ENCODE data around the gene UTF1. TPM values are rescaled to one million over a fixed set of nuclear protein-coding genes. Genes with fewer than 3 reads are reported as not detected.

UTF1 gene
- total RNA-seq, result not detected in 2 replicates

GRCh38 chr10:133230044-133230361 is at the start of gene UTF1:
Gene UTF1, plus strand, starts transcription at chr10:133230217. Its CDS starts 72 bp downstream, at chr10:133230289.

GRCh38 chr10:133237588-133238465 is 7.8 kb downstream of the UTF1 start, which contains the start of gene VENTX:
Gene VENTX, plus strand, starts transcription at chr10:133237855. Its CDS starts 60 bp downstream, at chr10:133237915.

GRCh38 chr10:133276435-133277201 is 46.6 kb downstream of the UTF1 start, which contains the start of gene ADAM8:
Gene ADAM8, minus strand, starts transcription at chr10:133276868. Its CDS starts 51 bp downstream, at chr10:133276817.

Other genes with a start within 250 kb of the UTF1 start
- gene ADGRA1, start 142.3 kb upstream of the UTF1 start, total RNA-seq, result not detected in 2 replicates
- gene KNDC1, start 70.0 kb upstream of the UTF1 start, total RNA-seq, result not detected in 2 replicates
- gene VENTX, start 7.6 kb downstream of the UTF1 start, total RNA-seq, result not detected in 2 replicates
- 0.33 and 0.57 TPM in 2 replicates for gene ADAM8, start 46.7 kb downstream of the UTF1 start, total RNA-seq
- 51.9 and 62.6 TPM in 2 replicates for gene TUBGCP2, start 78.7 kb downstream of the UTF1 start, total RNA-seq
- 26.1 and 31.9 TPM in 2 replicates for gene ZNF511, start 78.7 kb downstream of the UTF1 start, total RNA-seq
- not detected in 2 replicates for gene CALY, start 106.7 kb downstream of the UTF1 start, total RNA-seq
- not detected in 2 replicates for gene PRAP1, start 117.2 kb downstream of the UTF1 start, total RNA-seq
- 22.4 and 28.4 TPM in 2 replicates for gene FUOM, start 127.8 kb downstream of the UTF1 start, total RNA-seq
- 79.3 and 83.0 TPM in 2 replicates for gene ECHS1, start 143.1 kb downstream of the UTF1 start, total RNA-seq
- gene PAOX, start 149.0 kb downstream of the UTF1 start, total RNA-seq, result 4.8 and 5.9 TPM in 2 replicates
- 35.3 and 40.5 TPM in 2 replicates for gene MTG1, start 163.9 kb downstream of the UTF1 start, total RNA-seq
- not detected in 2 replicates for gene SPRN, start 194.4 kb downstream of the UTF1 start, total RNA-seq
- gene SCART1, start 223.7 kb downstream of the UTF1 start, total RNA-seq, result 1.3 and 1.6 TPM in 2 replicates